Right ventricle myocardium inferior (tissue), 1 donor: ENCODE results near the gene DGLUCY. TPM values are rescaled to one million over a fixed set of nuclear protein-coding genes. Genes with fewer than 3 reads are reported as not detected.
"Not testable (repeated sequence)": the region's sequence is repeated elsewhere in the genome, so short reads cannot be mapped to it uniquely, and the experiment has no call there.

Experiments
- ATAC-seq: fragments of 200-7000 bp; cut with Tn5 transposase; one replicate; pipeline ENCODE4 v1.9.1; 2020; ENCODE audit warnings: mild to moderate bottlenecking, moderate library complexity
- DNase-seq: peaks from one replicate; pipeline ENCODE4 v3.0.0; 2021; ENCODE audit errors: missing footprints
- intact Hi-C: fragments of 100-400 bp; cut with DNase I; formaldehyde crosslinking; loops from one replicate; pipeline ENCODE4 v1.11.0; 2022
- total RNA-seq: library from RNA; stranded (reverse); fragmentation: NEBNext Ultra II Directional; extraction: Animal tissue kit (Norgen Biotek cat#: 25700); gene quantifications from one replicate; pipeline ENCODE4 v1.2.1, GENCODE V29; 2021
- donor health status: DM: no; HTN: yes; CAD: no; lungs with severe emphysema.

DGLUCY gene
- total RNA-seq, 1 donor from 2014 or later: 202 TPM

DNA sequence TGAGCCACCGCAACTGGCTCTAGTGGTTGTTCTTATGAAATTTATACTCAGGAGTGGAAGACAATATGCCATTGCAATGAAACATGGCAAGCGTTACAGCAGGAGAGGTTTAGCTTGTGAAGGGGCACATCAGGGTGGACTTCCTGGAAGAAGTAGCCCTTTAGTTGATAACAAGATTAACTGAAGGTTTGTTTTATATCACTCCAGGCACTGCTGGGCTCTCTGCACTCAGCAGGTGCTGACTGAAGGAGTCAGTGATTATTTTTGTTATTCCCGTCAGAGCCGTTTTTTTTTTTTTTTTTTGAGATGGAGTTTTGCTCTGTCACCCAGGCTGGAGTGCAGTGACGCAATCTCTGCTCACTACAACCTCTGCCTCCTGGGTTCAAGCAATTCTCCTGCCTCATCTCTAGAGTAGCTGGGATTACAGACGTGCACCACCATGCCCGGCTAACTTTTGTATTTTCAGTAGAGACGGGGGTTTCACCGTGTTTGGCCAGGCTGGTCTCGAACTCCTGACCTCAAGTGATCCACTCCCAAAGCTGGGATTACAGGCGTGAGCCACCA, 148.2 kb downstream of the DGLUCY start:
- no peak for ATAC-seq
- DNase-seq: no peak
- intact Hi-C loops: no loop called here

DNA sequence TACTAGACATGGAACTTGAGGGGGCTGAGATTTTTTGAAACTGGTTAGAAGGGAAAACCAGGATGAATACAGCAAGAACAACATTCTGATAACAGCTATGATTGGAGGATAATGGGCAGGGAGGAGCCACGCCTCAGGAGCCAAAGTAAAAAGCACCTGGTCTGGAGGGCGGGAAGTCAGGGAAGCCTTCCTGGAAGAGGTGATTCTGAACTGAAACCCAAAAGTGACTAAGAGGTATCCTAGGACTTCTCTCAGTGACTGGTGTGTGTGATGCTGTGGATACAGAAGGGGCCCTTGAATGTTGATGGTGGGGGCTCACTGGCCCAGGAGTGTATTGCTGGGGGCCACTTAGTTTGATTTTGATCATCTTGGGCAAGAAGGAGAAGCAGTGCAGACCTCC, 149.5 kb downstream of the DGLUCY start:
- ATAC-seq (no peak), DNase-seq (no peak)
- intact Hi-C loops: no loop called here

DNA sequence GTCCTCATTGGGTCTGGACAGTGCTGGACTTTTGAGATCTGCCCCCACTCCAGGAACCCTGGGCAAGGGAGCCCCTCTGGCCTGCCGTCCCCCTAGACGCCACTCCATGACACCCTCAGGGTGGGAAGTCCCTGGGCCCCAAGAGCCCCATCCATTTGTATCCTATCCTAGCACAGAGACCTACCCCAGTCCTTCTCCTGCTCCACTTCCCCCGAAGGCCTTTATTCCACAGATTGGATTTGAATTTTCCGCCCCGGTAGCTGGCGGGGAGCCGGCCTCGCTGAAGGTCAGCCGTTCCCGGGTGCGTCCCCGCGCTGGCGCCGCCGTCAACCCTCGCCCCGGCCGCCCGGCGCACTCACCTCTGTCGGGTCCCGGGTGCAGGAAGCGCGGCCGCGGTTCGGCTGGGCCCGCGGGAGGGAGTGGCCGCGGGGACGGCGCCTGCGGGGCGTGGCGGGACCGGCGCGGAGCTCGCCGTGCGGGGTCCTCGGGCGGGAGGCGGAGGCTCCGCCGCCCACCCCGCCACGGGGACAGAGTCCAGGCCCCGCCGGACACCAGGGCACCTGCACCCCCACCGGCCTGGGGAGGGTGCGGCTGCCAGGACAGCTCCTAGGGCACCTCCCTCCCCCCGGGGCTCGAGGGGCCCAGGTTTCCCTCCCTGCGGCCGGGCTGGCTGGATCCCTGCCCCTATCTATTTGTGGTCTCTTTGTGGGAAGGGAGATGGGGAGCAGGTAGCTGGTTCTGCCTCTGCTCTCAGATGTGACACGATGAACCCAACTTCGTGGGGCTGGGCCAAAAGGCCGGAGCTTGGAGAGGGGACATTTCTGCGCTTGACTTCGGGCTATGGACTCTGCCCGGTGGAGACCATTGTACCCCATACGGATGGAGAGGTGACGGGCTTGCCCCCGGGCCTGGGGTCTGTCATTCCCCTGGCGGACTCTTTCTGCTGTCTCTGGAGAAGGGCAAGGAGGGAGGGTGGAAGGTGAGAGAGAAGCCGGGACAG, 150.6 kb downstream of the DGLUCY start:
- DNase-seq (no peak), ATAC-seq (peak; percentile 33)
- intact Hi-C loops: no loop called here

DNA sequence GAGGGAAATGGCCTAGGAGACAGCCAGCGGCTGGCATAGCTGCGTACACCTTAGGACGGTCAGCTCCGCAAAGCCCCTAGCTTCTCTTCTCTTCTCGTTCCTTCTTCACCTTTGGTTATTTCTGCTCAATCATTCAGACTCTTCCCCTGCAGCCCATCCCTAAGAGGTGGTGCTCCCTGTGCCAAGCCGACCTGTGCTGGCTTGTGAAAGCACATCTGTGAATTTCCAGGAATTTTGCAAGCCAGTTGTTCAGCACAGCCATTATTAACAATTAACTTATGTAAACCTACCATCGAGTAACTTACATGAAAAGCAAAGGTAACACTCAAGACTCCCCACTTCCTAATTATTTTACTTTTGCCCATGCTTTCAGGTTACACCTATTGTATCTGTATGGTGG, 151.5 kb downstream of the DGLUCY start:
- intact Hi-C loops: no loop called here
- DNase-seq (no peak), ATAC-seq (no peak)

DNA sequence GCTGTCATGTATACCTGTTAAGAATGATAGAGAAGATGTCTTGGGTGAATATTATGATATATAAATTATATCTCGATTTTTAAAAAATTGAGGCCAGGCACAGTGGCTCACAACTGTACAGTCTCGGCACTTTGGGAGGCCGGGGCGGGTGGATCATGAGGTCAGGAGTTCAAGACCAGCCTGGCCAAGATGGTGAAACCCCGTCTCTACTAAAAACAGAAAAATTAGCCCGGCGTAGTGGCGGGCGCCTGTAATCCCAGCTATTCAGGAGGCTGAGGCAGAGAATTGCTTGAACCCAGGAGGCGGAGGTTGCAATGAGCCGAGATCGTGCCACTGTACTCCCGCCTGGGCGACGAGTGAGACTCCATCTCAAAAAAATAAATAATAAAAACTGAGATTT, 152.4 kb downstream of the DGLUCY start:
- ATAC-seq, DNase-seq, intact Hi-C loops: not testable (repeated sequence)

DNA sequence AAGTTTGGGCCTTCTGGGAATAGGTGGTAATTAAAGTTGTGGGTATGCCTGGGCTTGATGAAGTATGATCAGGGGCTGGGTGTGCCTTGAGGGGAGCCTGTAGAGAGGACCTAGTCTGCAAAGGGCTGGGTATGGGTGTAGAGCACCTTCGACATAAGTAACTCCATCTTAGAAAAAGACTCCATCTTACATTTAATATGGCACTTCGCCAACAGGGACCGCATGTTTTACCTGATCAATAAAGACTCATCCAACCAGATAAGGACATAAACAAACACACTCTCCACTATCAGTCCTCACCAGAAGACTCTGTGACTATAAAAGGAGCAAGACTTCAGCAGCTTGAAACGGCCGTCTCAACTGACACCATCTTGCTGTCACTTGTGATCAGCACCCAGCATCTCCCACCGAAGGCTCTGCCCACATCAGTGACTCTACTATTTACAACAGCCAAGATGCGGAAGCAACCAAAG, 154.1 kb downstream of the DGLUCY start:
- no peak for ATAC-seq
- DNase-seq: no peak
- intact Hi-C loops: no loop called here

DNA sequence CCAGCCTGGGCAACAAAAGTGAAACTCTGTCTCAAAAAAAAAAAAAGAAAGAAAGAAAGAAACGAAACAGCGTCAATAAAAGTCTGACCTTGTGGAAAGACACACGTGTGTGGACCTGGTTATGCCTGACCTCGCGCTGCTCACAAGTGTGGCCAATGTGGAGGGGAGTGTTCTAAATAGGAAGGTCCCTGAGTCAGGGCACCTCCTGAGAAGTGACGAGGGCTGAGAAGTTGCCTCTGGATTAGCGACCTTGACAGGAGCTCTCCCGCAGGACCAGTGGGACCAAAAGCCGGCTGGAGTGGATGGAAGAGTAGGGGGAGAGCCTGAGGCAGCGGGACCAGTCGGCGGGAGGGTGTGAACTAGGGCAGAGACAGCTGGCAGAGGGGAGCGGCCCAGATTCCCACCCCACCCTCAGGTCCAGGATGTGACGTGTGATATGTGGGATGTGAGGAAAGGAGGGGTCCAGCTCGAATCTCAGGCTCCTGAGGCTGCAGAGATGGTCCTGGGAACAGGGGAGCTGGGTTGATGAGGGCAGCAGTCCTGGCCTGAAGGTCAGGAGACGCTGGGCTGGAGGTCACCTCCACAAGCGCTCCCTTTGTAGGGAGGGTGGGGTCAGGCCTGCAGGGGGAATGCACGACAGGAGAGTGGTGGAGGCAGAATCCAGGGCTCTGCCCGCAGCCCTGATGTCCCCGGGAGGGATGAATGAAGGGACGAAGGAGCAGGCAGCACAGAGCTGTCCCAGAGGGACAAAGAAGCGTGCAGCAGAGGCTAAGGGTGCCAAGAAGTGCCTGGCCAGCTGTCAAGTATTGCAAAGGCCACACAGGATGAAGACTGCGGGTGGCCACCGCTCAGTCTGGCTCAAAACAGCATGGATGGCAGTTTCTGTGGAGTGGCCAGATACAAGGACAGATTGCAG, 155.5 kb downstream of the DGLUCY start:
- DNase-seq (peak; percentile 77), ATAC-seq (peak; percentile 68)

DNA sequence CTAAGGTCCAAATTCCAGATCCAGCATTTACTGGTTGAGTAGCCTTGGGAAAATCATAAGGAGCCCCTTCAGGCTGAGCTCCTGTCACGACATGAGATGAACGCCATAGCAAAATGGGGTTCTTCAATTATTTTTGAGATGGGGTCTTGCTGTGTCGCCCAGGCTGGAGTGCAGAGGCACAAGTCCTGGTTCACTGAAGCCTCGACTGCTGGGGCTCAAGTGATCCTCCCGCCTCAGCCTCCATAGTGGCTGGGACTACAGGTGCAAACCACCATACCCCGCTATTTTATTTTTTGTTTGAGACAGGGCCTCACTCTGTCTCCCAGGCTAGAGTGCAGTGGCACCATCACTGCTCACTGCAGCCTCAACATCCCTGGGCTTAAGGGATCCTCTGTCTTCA, 156.3 kb downstream of the DGLUCY start:
- intact Hi-C loops: no loop called here
- DNase-seq: no peak
- ATAC-seq: no peak

More for the DNA sequence above, 155.5 kb downstream of the DGLUCY start:
- intact Hi-C loops: no loop called here

DNA sequence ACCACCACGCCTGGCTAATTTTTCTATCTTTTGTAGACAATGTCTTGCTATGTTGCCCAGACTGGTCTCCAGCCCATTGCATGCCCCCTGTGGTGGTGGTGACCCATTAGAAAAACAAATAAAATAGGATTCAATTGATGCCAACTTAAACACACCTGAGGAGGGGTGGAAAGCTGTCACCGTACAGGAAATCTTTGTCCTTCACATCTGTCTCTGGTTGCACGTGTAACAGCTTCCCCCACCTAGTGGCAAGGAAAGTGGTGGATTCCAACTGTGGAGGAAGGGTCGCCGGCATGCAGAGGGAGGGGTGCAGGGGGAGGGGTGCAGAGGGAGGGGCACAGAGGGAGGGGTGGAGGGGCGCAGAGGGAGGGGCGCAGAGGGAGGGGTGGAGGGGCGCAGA, 156.7 kb downstream of the DGLUCY start:
- intact Hi-C loops: no loop called here
- ATAC-seq (no peak), DNase-seq (no peak)

DNA sequence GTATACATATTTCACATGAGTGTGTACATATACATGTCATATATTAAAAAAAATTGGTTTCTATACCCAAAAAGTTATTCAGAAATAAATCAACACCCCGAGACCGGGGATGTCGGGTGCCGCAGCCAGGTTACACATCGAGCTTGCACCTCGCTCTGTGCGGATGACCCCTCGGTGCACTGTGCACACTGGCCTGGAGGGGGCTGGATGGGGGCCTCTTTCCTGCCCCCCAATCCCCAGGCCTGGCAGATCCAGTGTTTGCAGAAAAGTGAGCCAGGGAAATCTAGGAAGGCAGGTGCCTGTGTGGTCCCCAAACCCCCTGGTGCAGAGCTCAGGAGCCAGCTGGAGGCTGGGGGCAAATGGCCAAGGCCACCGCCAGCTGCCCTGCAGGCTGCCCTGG, 157.8 kb downstream of the DGLUCY start:
- ATAC-seq: no peak
- DNase-seq: no peak
- intact Hi-C loops: no loop called here

DNA sequence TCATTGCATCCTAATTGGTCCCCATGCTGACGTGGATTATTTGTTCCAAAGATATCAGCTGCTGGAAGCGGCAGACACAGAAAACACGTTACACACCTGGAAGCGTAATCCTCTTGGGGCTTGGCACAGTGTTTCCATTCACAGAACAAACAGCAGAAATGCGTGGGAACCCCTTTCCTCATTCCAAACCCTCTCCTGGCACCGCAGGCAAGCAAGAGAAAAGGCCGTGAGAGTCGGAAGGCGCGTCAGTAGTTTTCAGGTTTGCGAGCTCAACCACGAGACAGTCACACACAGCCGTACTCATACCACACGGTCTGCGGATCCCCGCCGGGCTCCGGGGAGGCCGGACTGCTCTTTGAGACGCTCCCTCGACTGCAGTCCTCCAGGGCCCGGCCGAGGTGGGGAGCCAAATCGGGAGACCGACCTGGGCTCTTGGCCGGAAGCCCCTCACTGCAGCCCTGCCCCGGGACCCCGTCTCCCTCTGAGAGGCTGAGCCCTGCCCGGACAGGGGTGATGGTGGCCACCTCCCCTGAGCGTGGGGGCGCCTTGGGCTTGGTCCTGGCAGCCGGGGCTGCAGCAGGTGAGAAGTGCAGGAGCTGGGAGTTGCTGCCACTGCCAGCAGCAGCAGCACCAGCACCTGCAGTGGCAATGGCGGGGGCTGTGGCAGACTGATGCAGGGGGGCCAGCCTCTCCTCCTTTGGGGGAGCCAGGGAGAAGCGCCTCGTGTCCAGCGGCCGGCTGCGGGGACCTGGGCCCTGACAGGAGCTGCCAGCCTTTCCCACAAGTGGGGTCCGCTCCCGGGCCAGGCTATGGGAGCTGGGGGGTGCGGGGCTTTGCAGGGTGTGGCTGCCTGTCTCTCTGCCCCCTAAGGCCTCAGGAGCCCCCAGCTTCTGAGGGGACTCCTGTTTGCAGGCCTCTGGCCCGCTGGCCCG, 158.7 kb downstream of the DGLUCY start:
- ATAC-seq (no peak), DNase-seq (no peak)
- intact Hi-C loops: no loop called here

DNA sequence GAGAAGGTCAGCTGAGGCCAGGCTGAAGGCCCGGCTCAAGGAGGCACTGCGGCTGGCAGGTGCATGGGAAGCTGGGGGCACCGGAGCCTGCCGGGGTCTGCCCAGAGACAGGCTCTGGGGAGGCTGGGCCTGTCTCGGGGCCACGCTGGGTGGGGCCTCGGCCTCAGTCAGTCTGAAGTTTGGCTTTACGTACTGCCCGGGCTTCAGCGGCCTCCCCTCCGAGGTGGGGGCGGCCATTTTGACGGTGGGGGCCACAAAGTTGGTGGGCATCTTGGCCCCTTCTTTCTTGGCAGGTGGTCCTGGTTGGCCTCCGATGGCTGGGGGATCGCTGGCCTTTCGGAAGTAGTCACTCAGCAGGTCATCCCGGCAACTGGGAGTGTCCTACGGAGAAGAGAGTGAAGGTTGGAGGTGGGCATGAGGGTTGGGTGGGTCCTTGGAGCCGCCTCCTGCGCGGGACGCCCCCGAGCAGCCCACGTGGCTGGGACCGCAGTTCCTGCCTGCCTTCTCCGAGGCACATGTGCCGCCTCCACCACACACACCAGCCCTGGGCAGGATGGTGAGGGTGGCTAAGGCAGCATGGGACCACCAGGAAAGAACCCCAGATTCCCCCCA, 159.5 kb downstream of the DGLUCY start:
- ATAC-seq (no peak), DNase-seq (no peak)
- intact Hi-C loops: no loop called here

DNA sequence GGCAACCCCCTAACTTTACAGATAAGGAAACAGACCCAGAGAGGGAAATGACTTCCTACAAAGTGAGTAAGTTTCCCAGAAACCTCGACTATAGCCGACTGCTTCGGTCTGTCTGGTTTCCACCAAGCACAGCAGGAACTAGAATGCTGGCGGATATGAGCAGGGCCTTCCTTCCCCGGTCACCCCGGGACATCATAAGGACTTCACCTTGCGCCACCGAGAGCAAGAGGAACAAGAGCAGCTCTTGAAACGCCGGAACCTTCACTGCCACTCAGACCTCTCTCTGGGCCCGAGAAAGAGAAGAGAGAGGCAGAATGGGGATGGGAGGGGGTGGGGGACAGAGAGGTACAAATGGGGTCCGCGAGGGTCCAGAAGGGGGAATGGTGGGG, 160.0 kb downstream of the DGLUCY start:
- intact Hi-C loops: no loop called here
- no peak for DNase-seq
- no peak for ATAC-seq

DNA sequence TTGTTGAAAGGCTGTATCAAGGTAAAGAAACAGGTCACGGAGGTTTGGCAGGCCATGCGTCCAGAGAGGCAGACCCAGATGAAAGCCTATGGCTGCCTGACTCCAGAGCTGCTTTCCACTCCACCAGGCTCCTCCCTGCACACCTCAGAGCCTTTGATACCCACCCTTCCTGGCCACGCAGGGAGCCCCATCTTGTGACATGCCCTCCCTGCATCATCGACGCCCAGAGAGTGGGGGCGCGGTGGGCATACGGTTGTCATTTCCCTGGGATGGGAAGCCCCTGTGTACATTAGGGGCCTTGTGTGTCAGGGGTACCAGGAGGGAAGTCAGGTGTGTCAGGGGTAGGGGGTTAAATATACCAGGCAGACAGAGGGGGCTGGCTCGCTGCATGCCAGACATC, 160.9 kb downstream of the DGLUCY start:
- intact Hi-C loops: no loop called here
- no peak for ATAC-seq
- no peak for DNase-seq
